Heart right ventricle (tissue), 16 donors: ENCODE data around the gene LILRB1. TPM values are rescaled to one million over a fixed set of nuclear protein-coding genes. Genes with fewer than 3 reads are reported as not detected.

ENCODE experiments used
- ATAC-seq, 8 donors: fragments of 200-7000 bp; cut with Tn5 transposase; one replicate each; pipeline ENCODE4 v1.9.1; 2020; ENCODE audit warnings: mild to moderate bottlenecking in 8 of 8, moderate library complexity in 8 of 8, moderate number of reproducible peaks in 1 of 8
- DNase-seq, 2 donors: peaks; one replicate each; pipeline ENCODE4 v3.0.0-alpha.2; 2020
- H3K27ac ChIP-seq, 10 donors: fragments of 200-600 bp; sonication (generic) in 2 of 10; one replicate each; pipeline versions ENCODE4 v1.5.0 to v1.8.0; 2020 to 2022; ENCODE audit warnings: mild to moderate bottlenecking in 3 of 10
- H3K27me3 ChIP-seq, 7 donors: fragments of 200-600 bp; one replicate each; pipeline ENCODE4 v1.8.0; 2021 to 2022; ENCODE audit warnings: mild to moderate bottlenecking in 2 of 7
- H3K36me3 ChIP-seq, 9 donors: fragments of 200-600 bp; sonication (generic) in 1 of 9; one replicate each; pipeline versions ENCODE4 v1.5.0 to v1.8.0; 2020 to 2022; ENCODE audit warnings: mild to moderate bottlenecking in 2 of 9
- H3K4me1 ChIP-seq, 9 donors: fragments of 200-600 bp; sonication (generic) in 1 of 9; one replicate each; pipeline versions ENCODE4 v1.5.0 to v1.8.0; 2020 to 2022; ENCODE audit warnings: mild to moderate bottlenecking in 4 of 9
- H3K4me3 ChIP-seq, 10 donors: fragments of 200-600 bp; sonication (generic) in 2 of 10; one replicate each; pipeline versions ENCODE4 v1.5.0 to v1.8.0; 2020 to 2022; ENCODE audit warnings: mild to moderate bottlenecking in 7 of 10, moderate library complexity in 2 of 10
- H3K9me3 ChIP-seq, 11 donors: fragments of 200-600 bp in 10 of 11; sonication (generic) in 2 of 11; one replicate each; pipeline versions ENCODE4 v1.5.0 to v1.8.0; 2013 to 2022; ENCODE audit warnings: mild to moderate bottlenecking in 2 of 11, control low read depth in 1 of 11, moderate library complexity in 1 of 11
- WGBS, 2 donors: extraction: QIAGEN DNeasy Blood & Tissue Kit; methylation state at CpG; one replicate each; pipeline ENCODE4 v1.1.7; 2013; ENCODE audit warnings: inconsistent platforms in 1 of 2; 5-methylcytosine and 5-hydroxymethylcytosine counted together
- intact Hi-C, 10 donors: fragments of 100-400 bp; cut with DNase I; formaldehyde crosslinking; loops; one replicate each; pipeline versions ENCODE4 v1.11.1 to v1.14.2; 2022
- polyA plus RNA-seq, 2 donors: library from polyadenylated mRNA; stranded (reverse); fragments of 200-250 nt; gene quantifications; one replicate each; pipeline ENCODE4 v1.2.3, GENCODE V29; 2013
- total RNA-seq, 10 donors: library from RNA; stranded (reverse); fragmentation: NEBNext Ultra II Directional in 3 of 10; extraction: Animal tissue kit (Norgen Biotek cat#: 25700) in 3 of 10; gene quantifications; one replicate each; pipeline versions ENCODE4 v1.2.1 to v1.2.4, GENCODE V29; 2021 to 2023
- TF ChIP-seq, protein P1 (sequence below), 9 donors: fragments of 200-600 bp; sonication (generic) in 2 of 9; IDR thresholded peaks; one replicate each; pipeline versions ENCODE4 v1.5.0 to v1.8.0; 2021 to 2022; ENCODE audit warnings: antibody characterized with exemption in 9 of 9, mild to moderate bottlenecking in 5 of 9, moderate library complexity in 1 of 9
- donor health status: Arrhythmogenic right ventricular cardiomyopathy.
- donor health status: ischemic (EF 13 %, LVEDD 7.1; RV severe dilation, severe dysfunction).
- donor health status: healthy with polysubstance abuse.
- donor health status: DM: no; HTN: yes; CAD: no.
- donor health status: DM: no; HTN: no; CAD: no.
- donor health status: ischemic (EF 25% LVEDD 6.9; RV normal size, moderate dysfunction).
- donor health status: ischemic (EF 25% LVEDD 5.7; RV mildly dilated, moderate dysfunction).
- donor health status: healthy.
- donor health status: DM: yes; HTN: yes; CAD: no.
- donor health status: Ischemic cardiomyopathy.
- donor health status: ischemic (EF 35%, LVEDD 5.7; RV mildly dilated, moderate dysfunction).
- donor health status: nonischemic (EF 11% LVEDD 7.7; RV severe dilation, severe dysfunction).
- donor health status: DM: yes; HTN: yes; CAD: no.
- donor health status: PGD.
- donor health status: ischemic (EF 29% LVEDD 5.4; RV normal size, mild dysfunction).
- donor health status: nonischemic (EF 23%, LVEDD 6.1; RV moderate dilation, normal function).

LILRB1 gene
- total and polyA plus RNA-seq, 12 donors: 0.28 to 16.9 (median 1.3) TPM

DNA sequence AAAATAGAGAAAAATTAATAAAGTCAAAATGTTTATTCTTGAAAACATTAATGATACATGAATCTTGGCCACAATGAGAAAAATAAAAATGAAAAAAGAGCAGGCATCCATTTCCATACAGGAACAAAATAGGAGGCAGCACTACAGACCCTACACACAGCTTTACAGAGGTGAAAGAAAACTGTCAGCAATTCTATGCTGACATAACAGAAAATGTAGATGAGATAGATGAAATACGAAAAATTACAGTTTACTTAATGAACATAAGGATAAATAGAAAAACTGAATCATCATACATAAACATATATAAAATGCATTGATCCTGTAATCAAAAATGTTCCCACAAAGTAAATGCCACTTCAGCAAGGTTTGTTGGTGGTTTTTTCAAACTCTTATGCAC, 38.1 kb downstream of the LILRB1 start:
- no peak for DNase-seq
- Histone ChIP-seq H3K4me1 (peaks cover 0 to 15% (median 0%) of the 10 kb centered on the region in 9 donors), H3K27me3 (peaks cover 0 to 26% (median 17%) of the 10 kb centered on the region in 7 donors), H3K4me3 (no peak overlapping the region), H3K27ac (no peak overlapping the region), H3K9me3 (peaks cover 0 to 26% (median 7%) of the 10 kb centered on the region in 11 donors), H3K36me3 (peaks cover 0 to 14% (median 0%) of the 10 kb centered on the region in 9 donors)
- TF ChIP-seq, protein P1, sequence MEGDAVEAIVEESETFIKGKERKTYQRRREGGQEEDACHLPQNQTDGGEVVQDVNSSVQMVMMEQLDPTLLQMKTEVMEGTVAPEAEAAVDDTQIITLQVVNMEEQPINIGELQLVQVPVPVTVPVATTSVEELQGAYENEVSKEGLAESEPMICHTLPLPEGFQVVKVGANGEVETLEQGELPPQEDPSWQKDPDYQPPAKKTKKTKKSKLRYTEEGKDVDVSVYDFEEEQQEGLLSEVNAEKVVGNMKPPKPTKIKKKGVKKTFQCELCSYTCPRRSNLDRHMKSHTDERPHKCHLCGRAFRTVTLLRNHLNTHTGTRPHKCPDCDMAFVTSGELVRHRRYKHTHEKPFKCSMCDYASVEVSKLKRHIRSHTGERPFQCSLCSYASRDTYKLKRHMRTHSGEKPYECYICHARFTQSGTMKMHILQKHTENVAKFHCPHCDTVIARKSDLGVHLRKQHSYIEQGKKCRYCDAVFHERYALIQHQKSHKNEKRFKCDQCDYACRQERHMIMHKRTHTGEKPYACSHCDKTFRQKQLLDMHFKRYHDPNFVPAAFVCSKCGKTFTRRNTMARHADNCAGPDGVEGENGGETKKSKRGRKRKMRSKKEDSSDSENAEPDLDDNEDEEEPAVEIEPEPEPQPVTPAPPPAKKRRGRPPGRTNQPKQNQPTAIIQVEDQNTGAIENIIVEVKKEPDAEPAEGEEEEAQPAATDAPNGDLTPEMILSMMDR (IDR thresholded peaks at IDR 0.05): no peak
- 55 to 59% methylated on average over 1 of the region's 1 CpG for WGBS, 2 donors
- ATAC-seq: no peak
- intact Hi-C loops: no loop called here

- intact Hi-C loops: loop anchor here in 3 of 10 donors (5.0 to 10.0 kb wide), 2 partner anchors 186 to 188 kb away; no protein-coding TSS in a partner anchor
- 49 to 59% methylated on average over 3 of the region's 3 CpGs for WGBS, 2 donors
- H3K4me1 ChIP-seq: peaks cover 0 to 15% (median 0%) of the 10 kb centered on the region in 9 donors
- ATAC-seq: peak in 3 of 8 donors; percentile 35 to 49 (median 37)
- no peak overlapping the region for H3K4me3 ChIP-seq
- peaks cover 0 to 24% (median 8%) of the 10 kb centered on the region in 7 donors for H3K27me3 ChIP-seq
- TF ChIP-seq, protein P1 (IDR thresholded peaks at IDR 0.05): no peak
- H3K27ac ChIP-seq: no peak overlapping the region
- peaks cover 0 to 26% (median 7%) of the 10 kb centered on the region in 11 donors for H3K9me3 ChIP-seq
- DNase-seq: no peak
- H3K36me3 ChIP-seq: peaks cover 0 to 9% (median 0%) of the 10 kb centered on the region in 9 donors
These were observed 40.5 kb downstream of the LILRB1 start for GRCh38 chr19:54670576-54671357.

- no peak overlapping the region for H3K4me3 ChIP-seq
- peaks cover 0 to 18% (median 0%) of the 10 kb centered on the region in 9 donors for H3K4me1 ChIP-seq
- peaks cover 0 to 15% (median 2%) of the 10 kb centered on the region in 11 donors for H3K9me3 ChIP-seq
- H3K36me3 ChIP-seq: no peaks in the 10 kb centered on the region
- intact Hi-C loops: loop anchor here in 3 of 10 donors (5.0 to 10.0 kb wide), 2 partner anchors 188 to 191 kb away; no protein-coding TSS in a partner anchor
- ATAC-seq (no peak), DNase-seq (no peak)
- no peak overlapping the region for H3K27ac ChIP-seq
- H3K27me3 ChIP-seq: peaks cover 0 to 43% (median 15%) of the 10 kb centered on the region in 7 donors
- TF ChIP-seq, protein P1 (IDR thresholded peaks at IDR 0.05): no peak
- WGBS, 2 donors: 90 to 96% methylated on average over 1 of the region's 1 CpG
These were observed 42.9 kb downstream of the LILRB1 start for GRCh38 chr19:54673222-54673621.

- Histone ChIP-seq H3K4me3 (no peak overlapping the region), H3K27me3 (peaks cover 0 to 52% (median 16%) of the 10 kb centered on the region in 7 donors), H3K27ac (no peak overlapping the region), H3K4me1 (peaks cover 0 to 18% (median 0%) of the 10 kb centered on the region in 9 donors), H3K9me3 (peaks cover 0 to 6% (median 0%) of the 10 kb centered on the region in 11 donors), H3K36me3 (no peaks in the 10 kb centered on the region)
- TF ChIP-seq, protein P1 (IDR thresholded peaks at IDR 0.05): peak in 8 of 9 donors; percentile 28 to 73 (median 61)
- DNase-seq (no peak), ATAC-seq (no peak)
- WGBS, 2 donors: 41 to 49% methylated on average over 2 of the region's 2 CpGs
- intact Hi-C loops: loop anchor here in 3 of 10 donors (5.0 to 10.0 kb wide), 2 partner anchors 189 to 192 kb away; no protein-coding TSS in a partner anchor
These were observed 43.8 kb downstream of the LILRB1 start for GRCh38 chr19:54674021-54674617.
